HUES64 (cell line): Measurements from ENCODE around the gene CBX6.

Experiments
- H3K27ac ChIP-seq: 2 replicates; pipeline ENCODE4 v1.7.0; 2013; ENCODE audit warnings: low read depth, low read length, inconsistent platforms
- H3K27me3 ChIP-seq: 2 replicates; pipeline ENCODE4 v1.6.1; 2013; ENCODE audit warnings: mild to moderate bottlenecking, low read length; ENCODE audit not compliant: insufficient read depth
- H3K36me3 ChIP-seq: 2 replicates; pipeline ENCODE4 v1.6.1; 2013; ENCODE audit warnings: mild to moderate bottlenecking, low read length; ENCODE audit not compliant: insufficient read depth
- H3K4me1 ChIP-seq: 2 replicates; pipeline ENCODE4 v1.6.1; 2013; ENCODE audit warnings: mild to moderate bottlenecking, low read length, moderate library complexity; ENCODE audit not compliant: insufficient read depth
- H3K4me3 ChIP-seq: 2 replicates; pipeline ENCODE4 v1.5.1; 2013; ENCODE audit warnings: mild to moderate bottlenecking, low read length, moderate library complexity
- H3K9ac ChIP-seq: 2 replicates; pipeline ENCODE4 v1.6.1; 2013; ENCODE audit warnings: mild to moderate bottlenecking, low read depth, low read length
- H3K9me3 ChIP-seq: 2 replicates; pipeline ENCODE4 v1.6.1; 2013; ENCODE audit warnings: low read depth, low read length; ENCODE audit not compliant: insufficient read depth
- WGBS: fragments of 150-250, 120-280 bp; methylation state at CpG from one replicate; pipeline ENCODE4 v1.1.7; 2013; ENCODE audit warnings: missing lambda C conversion rate; 5-methylcytosine and 5-hydroxymethylcytosine counted together

CBX6 gene

DNA sequence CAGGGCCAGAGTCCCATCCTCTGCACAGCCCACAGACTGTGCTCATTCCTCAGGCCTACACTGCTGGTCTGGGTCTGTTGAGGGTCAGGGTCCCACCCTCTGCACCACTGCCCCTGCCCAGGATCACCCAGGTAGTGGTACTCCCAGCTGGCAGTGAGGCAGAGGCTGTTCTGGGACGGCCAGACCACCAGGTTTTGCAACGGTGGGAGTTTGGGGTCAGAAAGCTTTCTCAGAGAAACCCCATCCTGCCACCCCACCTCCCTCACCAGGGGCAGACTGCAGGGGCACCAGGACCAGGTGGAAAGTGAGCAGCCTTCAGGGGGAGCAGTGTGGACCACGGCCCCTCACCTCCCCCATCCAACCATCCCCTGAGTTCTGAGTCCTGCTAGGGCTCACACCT lies 39.0 kb downstream of the CBX6 start:
- Histone ChIP-seq H3K4me1 (peaks cover 10% of the 10 kb centered on the region), H3K9ac (no peak overlapping the region), H3K36me3 (no peaks in the 10 kb centered on the region), H3K27ac (no peak overlapping the region), H3K4me3 (no peak overlapping the region), H3K9me3 (no peaks in the 10 kb centered on the region), H3K27me3 (no peaks in the 10 kb centered on the region; the same call in 1 of the 2 replicates)
- WGBS, result 89% methylated on average over 3 of the region's 3 CpGs

GRCh38 chr22:38832005-38832978 lies 39.7 kb downstream of the CBX6 start:
- Histone ChIP-seq H3K36me3 (no peaks in the 10 kb centered on the region), H3K4me1 (peaks cover 10% of the 10 kb centered on the region), H3K9me3 (no peaks in the 10 kb centered on the region), H3K27me3 (no peaks in the 10 kb centered on the region; the same call in 1 of the 2 replicates), H3K9ac (no peak overlapping the region), H3K27ac (no peak overlapping the region), H3K4me3 (no peak overlapping the region)
- 87% methylated on average over 30 of the region's 30 CpGs for WGBS

DNA sequence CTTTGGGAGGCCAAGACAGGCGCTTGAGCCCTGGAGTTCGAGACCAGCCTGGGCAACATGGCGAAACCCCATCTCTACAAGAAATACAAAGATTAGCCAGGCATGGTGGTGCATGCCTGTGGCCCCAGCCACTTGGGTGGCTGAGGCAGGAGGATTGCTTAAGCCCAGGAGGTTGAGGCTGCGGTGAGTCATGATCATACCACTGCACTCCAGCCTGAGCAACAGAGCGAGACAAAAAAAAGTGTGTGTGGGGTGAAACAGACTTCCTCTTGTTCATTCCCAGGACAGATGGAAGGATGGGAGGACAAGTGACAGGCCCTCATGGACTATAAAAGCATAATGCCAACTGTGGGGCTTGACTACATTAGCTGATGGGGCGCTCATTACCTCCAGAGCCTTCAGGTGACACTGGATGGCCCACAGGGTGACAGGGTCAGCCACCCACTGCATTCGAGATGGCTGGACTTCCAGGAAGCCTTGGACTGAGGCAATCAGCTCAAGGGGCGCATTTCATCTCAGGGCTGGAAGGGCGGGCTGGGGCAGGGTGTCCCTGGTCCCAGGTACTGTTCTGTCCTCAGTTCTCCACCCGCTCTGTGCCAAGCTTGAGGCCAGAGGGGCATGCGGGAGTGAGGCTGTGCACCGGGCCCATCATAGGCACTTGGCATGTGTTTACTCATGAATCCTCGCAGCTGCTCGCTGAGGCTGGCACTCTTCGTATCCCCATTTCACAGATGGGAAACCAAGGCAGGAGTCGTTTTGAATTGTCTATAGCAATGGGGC lies 40.7 kb downstream of the CBX6 start:
- H3K27me3 ChIP-seq, result no peaks in the 10 kb centered on the region; the same call in 1 of the 2 replicates
- H3K27ac ChIP-seq, result no peak overlapping the region
- H3K4me1 ChIP-seq, result peaks cover 9% of the 10 kb centered on the region
- no peak overlapping the region for H3K4me3 ChIP-seq
- H3K9ac ChIP-seq, result no peak overlapping the region
- WGBS, result 94% methylated on average over 16 of the region's 16 CpGs
- H3K36me3 ChIP-seq, result no peaks in the 10 kb centered on the region
- H3K9me3 ChIP-seq, result no peaks in the 10 kb centered on the region

DNA sequence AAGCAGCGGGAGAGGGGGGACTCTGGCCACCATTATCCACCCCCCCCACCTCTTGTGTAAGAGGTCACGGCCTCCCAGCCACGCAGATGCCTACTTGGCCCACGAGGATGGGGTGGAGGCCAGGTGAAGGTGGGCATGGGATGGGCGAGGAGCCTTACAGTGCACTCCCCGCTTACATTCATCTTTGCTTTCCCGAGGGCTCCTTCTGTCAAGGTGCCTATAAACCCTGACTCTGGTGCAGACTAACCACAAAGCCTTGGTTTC lies 41.2 kb downstream of the CBX6 start:
- Histone ChIP-seq H3K9me3 (no peaks in the 10 kb centered on the region), H3K9ac (no peak overlapping the region), H3K27ac (no peak overlapping the region), H3K4me1 (peaks cover 4% of the 10 kb centered on the region; the same call in 1 of the 2 replicates), H3K36me3 (no peaks in the 10 kb centered on the region), H3K27me3 (no peaks in the 10 kb centered on the region), H3K4me3 (no peak overlapping the region)
- 94% methylated on average over 7 of the region's 7 CpGs for WGBS

DNA sequence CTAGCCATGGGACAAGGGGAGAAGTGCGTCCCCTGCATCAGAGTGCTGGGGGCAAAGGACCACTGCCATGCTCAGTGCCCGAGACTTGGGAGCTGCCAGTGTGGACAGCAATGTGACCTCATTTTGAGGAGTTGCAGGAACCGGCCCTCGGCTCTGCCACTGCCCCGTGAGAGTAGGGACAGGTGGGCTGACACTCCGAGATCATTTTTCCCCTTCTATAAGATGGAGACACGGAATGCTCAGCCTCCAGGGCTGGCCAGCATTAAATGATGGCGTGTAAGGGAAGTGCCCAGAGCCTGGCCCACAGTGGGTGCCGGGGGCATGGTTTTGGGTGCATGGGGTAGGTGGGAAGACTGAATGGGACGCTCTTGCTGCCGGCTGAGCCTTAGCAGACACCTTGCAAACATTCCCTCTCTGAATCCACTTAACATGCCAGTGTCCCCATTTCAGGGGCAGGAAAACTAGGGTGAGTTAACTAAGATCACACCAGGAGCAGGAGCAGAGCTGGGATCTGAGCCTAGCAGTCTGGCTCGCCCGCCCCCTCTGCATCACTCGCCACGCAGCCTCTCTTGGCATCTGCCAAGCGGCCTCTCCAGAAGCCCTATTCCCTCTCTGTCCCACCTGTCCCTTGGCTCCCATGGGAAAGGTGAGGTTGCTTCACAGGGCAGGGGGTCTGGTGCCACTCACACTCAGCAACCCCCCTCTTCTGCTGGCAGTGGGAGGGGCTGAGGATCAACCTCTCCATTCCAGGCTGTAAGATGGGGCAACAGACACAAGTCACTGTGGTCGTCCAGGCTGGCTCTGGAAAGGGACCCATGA lies 41.8 kb downstream of the CBX6 start:
- Histone ChIP-seq H3K27ac (no peak overlapping the region), H3K9ac (no peak overlapping the region), H3K27me3 (no peaks in the 10 kb centered on the region), H3K4me3 (no peak overlapping the region), H3K36me3 (no peaks in the 10 kb centered on the region), H3K4me1 (peaks cover 4% of the 10 kb centered on the region; the same call in 1 of the 2 replicates), H3K9me3 (no peaks in the 10 kb centered on the region)
- WGBS, result 90% methylated on average over 17 of the region's 17 CpGs

GRCh38 chr22:38829485-38829884 lies 42.5 kb downstream of the CBX6 start:
- WGBS, result 86% methylated on average over 4 of the region's 4 CpGs

DNA sequence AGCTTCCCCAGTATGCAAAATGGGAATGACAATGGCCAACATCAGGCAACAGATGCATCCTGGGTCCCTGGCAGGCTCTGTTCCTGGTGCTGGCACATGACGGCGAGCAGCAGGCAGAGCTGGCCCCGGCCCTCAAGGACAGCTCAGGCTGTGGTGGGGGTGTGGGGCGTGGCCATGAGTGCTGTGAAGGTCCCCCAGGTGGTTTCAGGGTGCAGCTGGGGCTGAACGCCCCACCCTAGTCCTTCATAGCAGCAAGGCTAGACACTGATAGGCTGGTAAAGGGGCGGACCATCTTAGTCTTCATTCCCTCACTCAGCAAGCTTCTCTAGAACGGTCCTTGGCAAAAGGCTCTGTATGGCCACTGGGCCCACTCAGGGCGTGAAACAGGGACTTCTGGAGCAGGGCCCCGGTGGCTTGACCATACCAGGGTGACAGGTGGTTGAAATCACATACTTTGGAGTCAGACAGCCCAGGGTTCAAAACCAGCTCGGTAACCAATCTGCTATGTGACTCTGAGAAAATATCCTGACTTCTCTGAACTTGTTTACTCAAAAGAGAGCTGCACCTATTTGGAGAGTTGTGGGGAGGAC lies 43.3 kb downstream of the CBX6 start:
- H3K27me3 ChIP-seq, result no peaks in the 10 kb centered on the region
- peaks cover 4% of the 10 kb centered on the region; the same call in 1 of the 2 replicates for H3K4me1 ChIP-seq
- no peaks in the 10 kb centered on the region for H3K9me3 ChIP-seq
- 81% methylated on average over 10 of the region's 10 CpGs for WGBS
- no peaks in the 10 kb centered on the region for H3K36me3 ChIP-seq
- no peak overlapping the region for H3K27ac ChIP-seq
- H3K9ac ChIP-seq, result no peak overlapping the region
- no peak overlapping the region for H3K4me3 ChIP-seq

More at GRCh38 chr22:38829485-38829884, 42.5 kb downstream of the CBX6 start:
- peaks cover 4% of the 10 kb centered on the region; the same call in 1 of the 2 replicates for H3K4me1 ChIP-seq
- H3K27ac ChIP-seq, result no peak overlapping the region
- H3K9ac ChIP-seq, result no peak overlapping the region
- no peaks in the 10 kb centered on the region for H3K27me3 ChIP-seq
- H3K36me3 ChIP-seq, result no peaks in the 10 kb centered on the region
- H3K9me3 ChIP-seq, result no peaks in the 10 kb centered on the region
- no peak overlapping the region for H3K4me3 ChIP-seq

GRCh38 chr22:38828191-38828590 lies 43.8 kb downstream of the CBX6 start:
- Histone ChIP-seq H3K9ac (no peak overlapping the region), H3K4me1 (peaks cover 4% of the 10 kb centered on the region; the same call in 1 of the 2 replicates), H3K36me3 (no peaks in the 10 kb centered on the region), H3K9me3 (no peaks in the 10 kb centered on the region), H3K27me3 (no peaks in the 10 kb centered on the region), H3K4me3 (no peak overlapping the region), H3K27ac (no peak overlapping the region)
- whole genome bisulfite sequencing, result 69% methylated on average over 11 of the region's 11 CpGs

DNA sequence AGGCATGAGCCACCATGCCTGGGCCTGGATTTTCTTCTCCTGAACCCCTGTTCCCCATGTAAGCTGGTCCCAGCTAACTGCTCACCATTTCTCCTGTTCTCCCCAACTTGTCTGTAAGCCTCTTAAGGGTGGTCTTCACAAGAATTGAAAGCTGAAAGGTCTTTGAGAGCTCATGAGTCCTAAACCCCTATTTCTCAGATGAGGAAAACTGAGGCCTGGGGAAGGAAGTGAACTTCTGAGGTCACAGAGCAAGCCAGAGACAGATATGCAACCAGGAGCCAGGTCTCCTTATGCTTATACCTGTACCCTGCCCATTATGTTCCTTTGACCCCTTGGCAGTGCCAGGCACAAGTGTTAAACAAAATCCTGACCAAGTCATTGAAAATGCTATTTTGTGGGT lies 44.5 kb downstream of the CBX6 start:
- no peaks in the 10 kb centered on the region for H3K9me3 ChIP-seq
- H3K27me3 ChIP-seq, result no peaks in the 10 kb centered on the region
- no peak overlapping the region for H3K4me3 ChIP-seq
- no peak overlapping the region for H3K9ac ChIP-seq
- H3K27ac ChIP-seq, result no peak overlapping the region
- H3K4me1 ChIP-seq, result peaks cover 4% of the 10 kb centered on the region; the same call in 1 of the 2 replicates
- no peaks in the 10 kb centered on the region for H3K36me3 ChIP-seq

DNA sequence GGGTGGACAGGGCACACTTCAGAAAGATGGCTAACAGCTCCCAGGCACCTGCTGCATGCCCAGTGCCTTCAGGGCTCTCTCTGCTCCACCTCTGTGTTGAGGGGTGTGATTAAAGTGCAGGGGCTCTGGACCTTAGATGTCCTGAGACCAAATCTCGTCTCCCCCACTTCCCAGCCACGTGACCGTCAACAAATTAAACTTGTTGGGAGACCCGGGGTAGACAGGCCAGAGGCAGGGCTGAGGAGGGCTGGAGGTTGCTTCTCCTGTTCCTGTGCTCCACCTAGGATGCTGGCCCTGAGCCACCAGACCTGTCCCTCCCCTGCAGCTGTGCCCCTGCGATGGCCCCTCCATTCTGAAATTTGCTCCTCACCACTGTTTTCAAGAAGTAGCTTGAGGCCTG lies 45.2 kb downstream of the CBX6 start:
- Histone ChIP-seq H3K4me3 (no peak overlapping the region), H3K36me3 (no peaks in the 10 kb centered on the region), H3K9ac (no peak overlapping the region), H3K9me3 (no peaks in the 10 kb centered on the region), H3K27ac (no peak overlapping the region), H3K27me3 (no peaks in the 10 kb centered on the region), H3K4me1 (peaks cover 4% of the 10 kb centered on the region; the same call in 1 of the 2 replicates)
- 89% methylated on average over 5 of the region's 5 CpGs for WGBS
